RWPE2 (cell line): ENCODE measurements around the gene RMC1.

Experiments
- ATAC-seq: fragments of 200-7000 bp; cut with Tn5 transposase; 3 replicates; pipeline ENCODE4 v1.9.1; 2021; ENCODE audit warnings: low read depth
- DNase-seq: peaks from one replicate; pipeline ENCODE4 v3.0.0-alpha.2; 2020; ENCODE audit warnings: low spot score
- H3K27ac ChIP-seq: fragments of 450-650 bp; 2 replicates; pipeline ENCODE4 v1.5.1; 2017; ENCODE audit warnings: mild to moderate bottlenecking; ENCODE audit not compliant: poor library complexity, severe bottlenecking
- H3K27me3 ChIP-seq: fragments of 250-450 bp; sonication (Bioruptor Pico); 2 replicates; pipeline ENCODE4 v1.5.1; 2021; ENCODE audit warnings: mild to moderate bottlenecking, moderate library complexity; ENCODE audit not compliant: insufficient read depth, poor library complexity, severe bottlenecking
- H3K36me3 ChIP-seq: fragments of 250-450 bp; sonication (Bioruptor Pico); 2 replicates; pipeline ENCODE4 v1.5.1; 2020; ENCODE audit warnings: low read depth, mild to moderate bottlenecking, moderate library complexity
- H3K4me1 ChIP-seq: fragments of 250-450 bp; sonication (Bioruptor Pico); 2 replicates; pipeline ENCODE4 v1.5.1; 2021; ENCODE audit warnings: mild to moderate bottlenecking, moderate library complexity; ENCODE audit not compliant: insufficient read depth, poor library complexity, severe bottlenecking
- H3K4me3 ChIP-seq: fragments of 250-450 bp; sonication (Bioruptor Pico); 2 replicates; pipeline ENCODE4 v1.5.1; 2021; ENCODE audit warnings: mild to moderate bottlenecking, moderate library complexity; ENCODE audit not compliant: severe bottlenecking
- H3K9me3 ChIP-seq: fragments of 250-450 bp; sonication (Bioruptor Pico); 2 replicates; pipeline ENCODE4 v1.5.1; 2021; ENCODE audit warnings: mild to moderate bottlenecking, moderate library complexity; ENCODE audit not compliant: severe bottlenecking
- CTCF ChIP-seq: fragments of 450-650 bp; IDR thresholded peaks from one replicate; pipeline ENCODE4 v1.5.1; 2017; ENCODE audit warnings: mild to moderate bottlenecking, moderate library complexity; ENCODE audit not compliant: poor library complexity, severe bottlenecking

The RMC1 gene

GRCh38 chr18:23540867-23541266 lies 37.6 kb downstream of the RMC1 start:
- Histone ChIP-seq H3K4me3 (no peak overlapping the region), H3K36me3 (peaks cover 96% of the 10 kb centered on the region), H3K4me1 (no peaks in the 10 kb centered on the region), H3K27me3 (no peaks in the 10 kb centered on the region), H3K9me3 (no peaks in the 10 kb centered on the region), H3K27ac (no peak overlapping the region)
- DNase-seq (no peak), ATAC-seq (no peak)
- TF ChIP-seq CTCF: no peak

GRCh38 chr18:23541349-23542093 lies 38.2 kb downstream of the RMC1 start:
- Histone ChIP-seq H3K4me3 (no peak overlapping the region), H3K9me3 (no peaks in the 10 kb centered on the region), H3K4me1 (no peaks in the 10 kb centered on the region), H3K27ac (no peak overlapping the region), H3K36me3 (peaks cover 96% of the 10 kb centered on the region), H3K27me3 (no peaks in the 10 kb centered on the region)
- no peak for TF ChIP-seq CTCF
- ATAC-seq (no peak), DNase-seq (no peak)

- H3K9me3 ChIP-seq: no peaks in the 10 kb centered on the region
- no peaks in the 10 kb centered on the region for H3K27me3 ChIP-seq
- H3K4me3 ChIP-seq: no peak overlapping the region
- H3K36me3 ChIP-seq: peaks cover 98% of the 10 kb centered on the region
- no peak for DNase-seq
- TF ChIP-seq CTCF: no peak
- no peak overlapping the region for H3K27ac ChIP-seq
- no peak for ATAC-seq
- no peaks in the 10 kb centered on the region for H3K4me1 ChIP-seq
Measured at GRCh38 chr18:23542461-23542860, 39.1 kb downstream of the RMC1 start.

- no peaks in the 10 kb centered on the region for H3K9me3 ChIP-seq
- no peak for ATAC-seq
- peaks cover 97% of the 10 kb centered on the region for H3K36me3 ChIP-seq
- no peak overlapping the region for H3K27ac ChIP-seq
- no peak for TF ChIP-seq CTCF
- no peaks in the 10 kb centered on the region for H3K27me3 ChIP-seq
- H3K4me1 ChIP-seq: no peaks in the 10 kb centered on the region
- DNase-seq: no peak
- no peak overlapping the region for H3K4me3 ChIP-seq
Measured at GRCh38 chr18:23545247-23545789, 42.0 kb downstream of the RMC1 start.

- peaks cover 96% of the 10 kb centered on the region for H3K36me3 ChIP-seq
- ATAC-seq (peak; percentile 35; the same call in 1 of the 3 replicates), DNase-seq (no peak)
- no peaks in the 10 kb centered on the region for H3K27me3 ChIP-seq
- H3K4me1 ChIP-seq: no peaks in the 10 kb centered on the region
- H3K4me3 ChIP-seq: no peak overlapping the region
- H3K9me3 ChIP-seq: no peaks in the 10 kb centered on the region
- TF ChIP-seq CTCF: no peak
- H3K27ac ChIP-seq: no peak overlapping the region
Measured at GRCh38 chr18:23547306-23547705, 44.0 kb downstream of the RMC1 start.
